ENCODE measurements around the gene PCSK7.

Gene PCSK7

GRCh38 chr11:117226388-117227385 is 5.2 kb downstream of the PCSK7 start:
- DNase-seq (ENCODE audit: low read depth) = peak; percentile 79
- H3K4me3 ChIP-seq (ENCODE audit: control insufficient read depth, low read depth, low read length) = no peak overlapping the region

DNA sequence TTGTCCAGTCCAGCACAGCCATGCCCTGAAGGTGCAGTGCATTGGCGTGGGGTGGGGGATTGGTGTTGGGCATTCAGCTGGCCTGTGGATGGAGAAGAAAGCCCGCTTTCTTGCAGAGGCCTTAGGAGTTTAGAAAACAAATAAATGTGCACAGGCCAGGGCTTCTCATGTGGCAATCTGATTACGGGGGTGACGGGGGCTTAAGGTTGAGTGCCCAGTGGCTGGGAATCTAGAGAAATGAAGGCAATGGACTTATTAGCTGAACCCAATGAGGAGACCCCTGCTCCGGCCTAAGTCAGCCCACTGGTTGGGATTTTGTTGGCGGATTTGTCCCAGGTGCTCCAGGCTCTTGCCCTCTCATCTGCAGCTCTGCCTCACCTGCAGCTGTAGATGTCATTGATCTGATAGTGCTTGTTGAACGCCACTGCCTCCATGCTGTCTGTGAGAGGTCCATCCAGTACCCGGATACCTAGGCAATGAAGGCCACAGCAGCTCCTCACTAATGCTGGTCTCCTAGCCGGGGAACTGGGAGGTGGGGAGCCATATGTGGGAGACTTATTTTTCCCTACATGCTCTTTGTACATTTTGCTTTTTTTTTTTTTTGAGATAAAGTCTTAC is 6.2 kb downstream of the PCSK7 start:
- H3K4me3 ChIP-seq (ENCODE audit: control insufficient read depth, low read depth, low read length) = no peak overlapping the region
- DNase-seq (ENCODE audit: low read depth) = no peak
- TF ChIP-seq, protein P1, sequence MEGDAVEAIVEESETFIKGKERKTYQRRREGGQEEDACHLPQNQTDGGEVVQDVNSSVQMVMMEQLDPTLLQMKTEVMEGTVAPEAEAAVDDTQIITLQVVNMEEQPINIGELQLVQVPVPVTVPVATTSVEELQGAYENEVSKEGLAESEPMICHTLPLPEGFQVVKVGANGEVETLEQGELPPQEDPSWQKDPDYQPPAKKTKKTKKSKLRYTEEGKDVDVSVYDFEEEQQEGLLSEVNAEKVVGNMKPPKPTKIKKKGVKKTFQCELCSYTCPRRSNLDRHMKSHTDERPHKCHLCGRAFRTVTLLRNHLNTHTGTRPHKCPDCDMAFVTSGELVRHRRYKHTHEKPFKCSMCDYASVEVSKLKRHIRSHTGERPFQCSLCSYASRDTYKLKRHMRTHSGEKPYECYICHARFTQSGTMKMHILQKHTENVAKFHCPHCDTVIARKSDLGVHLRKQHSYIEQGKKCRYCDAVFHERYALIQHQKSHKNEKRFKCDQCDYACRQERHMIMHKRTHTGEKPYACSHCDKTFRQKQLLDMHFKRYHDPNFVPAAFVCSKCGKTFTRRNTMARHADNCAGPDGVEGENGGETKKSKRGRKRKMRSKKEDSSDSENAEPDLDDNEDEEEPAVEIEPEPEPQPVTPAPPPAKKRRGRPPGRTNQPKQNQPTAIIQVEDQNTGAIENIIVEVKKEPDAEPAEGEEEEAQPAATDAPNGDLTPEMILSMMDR (conservative IDR thresholded peaks at IDR 0.05; ENCODE audit: control insufficient read depth, insufficient read depth, low read depth, low read length) = no peak

More at GRCh38 chr11:117226388-117227385, 5.2 kb downstream of the PCSK7 start:
- TF ChIP-seq, protein P1 (conservative IDR thresholded peaks at IDR 0.05; ENCODE audit: control insufficient read depth, insufficient read depth, low read depth, low read length) = peak; percentile 68

DNA sequence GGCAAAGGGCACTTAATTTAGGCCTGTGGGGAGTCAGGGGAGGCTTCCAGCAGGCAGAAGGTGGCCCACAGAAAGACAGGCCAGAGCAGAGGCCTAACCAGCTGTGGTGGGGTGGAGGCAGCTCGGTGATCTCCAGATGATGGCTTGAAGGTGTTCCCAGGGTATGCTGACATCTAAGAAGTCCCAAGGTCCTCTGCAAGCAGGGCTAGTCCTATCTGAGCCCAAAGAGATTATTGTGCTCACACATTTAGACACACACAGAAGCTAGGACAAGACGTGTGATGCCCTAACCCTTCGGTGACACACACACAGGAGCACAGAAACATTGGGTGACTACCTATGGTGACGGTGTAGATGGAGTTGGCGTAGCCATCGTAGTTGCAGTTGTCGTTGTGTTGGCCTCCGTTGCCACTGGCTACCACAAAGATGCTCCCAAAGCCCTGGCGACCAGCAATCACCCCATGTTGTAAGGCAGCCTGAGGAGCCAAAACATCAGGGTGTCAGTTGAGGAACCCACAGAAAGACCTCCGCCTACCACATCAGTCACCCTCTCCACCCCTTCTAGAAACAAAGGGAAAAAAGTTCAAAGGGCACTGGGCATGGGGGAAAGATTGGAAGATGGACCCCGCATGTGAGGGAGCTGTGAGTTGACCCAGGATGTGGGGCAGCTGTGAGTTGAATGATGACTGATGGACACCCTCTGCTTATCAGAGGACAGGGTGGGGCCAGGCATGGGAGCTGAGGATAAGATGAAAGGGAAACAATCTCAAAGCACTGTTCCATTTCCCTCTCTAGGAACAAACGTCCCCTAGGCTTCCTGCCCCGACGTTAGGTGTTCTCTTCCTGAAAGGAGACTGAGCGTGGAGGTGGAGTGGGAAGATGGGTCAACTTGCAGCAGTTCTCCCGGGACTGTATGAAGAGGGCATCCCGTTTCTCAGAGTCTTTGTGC is 7.9 kb downstream of the PCSK7 start:
- no peak overlapping the region for H3K4me3 ChIP-seq (ENCODE audit: control insufficient read depth, low read depth, low read length)
- DNase-seq (ENCODE audit: low read depth) = no peak
- TF ChIP-seq, protein P1 (conservative IDR thresholded peaks at IDR 0.05; ENCODE audit: control insufficient read depth, insufficient read depth, low read depth, low read length) = no peak

DNA sequence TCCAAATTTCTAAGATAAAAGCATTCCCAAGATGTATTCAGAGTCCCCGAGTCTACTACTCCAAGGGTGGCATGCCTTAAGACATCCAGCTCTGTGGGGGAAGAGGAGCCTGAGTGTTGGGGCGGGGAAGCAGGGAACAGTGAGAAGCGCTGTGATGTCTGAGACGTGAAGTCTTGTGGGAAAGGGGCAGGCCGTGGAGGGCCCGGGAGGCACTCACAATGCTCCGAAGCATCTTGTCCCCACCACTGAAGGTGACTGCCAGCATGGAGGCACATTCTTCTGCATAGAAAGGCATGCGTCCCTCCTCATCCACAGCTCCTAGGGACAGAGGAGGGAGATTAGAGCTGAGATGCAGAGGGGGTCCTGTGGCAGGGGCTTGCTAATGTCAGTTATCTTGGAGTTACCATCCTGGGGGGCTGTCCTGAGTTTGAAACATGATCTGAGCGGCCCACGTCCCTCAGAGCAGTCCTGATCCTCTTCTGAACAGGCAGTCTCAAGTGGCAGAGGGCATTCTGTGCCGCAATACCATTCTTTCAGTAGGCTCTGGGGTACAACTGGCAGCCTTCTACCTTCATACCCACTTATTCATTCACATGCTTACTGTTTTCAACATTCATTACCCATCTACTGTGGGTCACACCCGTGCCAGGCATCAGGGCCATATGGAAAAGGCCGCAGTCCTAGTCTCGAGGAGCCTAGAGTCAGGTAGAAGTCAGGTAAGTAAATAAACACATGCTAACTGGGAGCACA is 8.7 kb downstream of the PCSK7 start:
- TF ChIP-seq, protein P1 (conservative IDR thresholded peaks at IDR 0.05; ENCODE audit: control insufficient read depth, insufficient read depth, low read depth, low read length) = no peak
- H3K4me3 ChIP-seq (ENCODE audit: control insufficient read depth, low read depth, low read length) = no peak overlapping the region
- no peak for DNase-seq (ENCODE audit: low read depth)

GRCh38 chr11:117221775-117222517 is 9.9 kb downstream of the PCSK7 start:
- H3K4me3 ChIP-seq (ENCODE audit: control insufficient read depth, low read depth, low read length) = no peak overlapping the region
- DNase-seq (ENCODE audit: low read depth) = peak; percentile 83
- TF ChIP-seq, protein P1 (conservative IDR thresholded peaks at IDR 0.05; ENCODE audit: control insufficient read depth, insufficient read depth, low read depth, low read length) = no peak

Measured in fibroblast of mammary gland (primary cell).